HG02885 (cell line): ENCODE data around the gene INSM1.
"Not testable (repeated sequence)": the region's sequence is repeated elsewhere in the genome, so short reads cannot be mapped to it uniquely, and the experiment has no call there.

Experiments used
- ATAC-seq: cut with Tn5 transposase; IDR thresholded peaks from one replicate; pipeline ENCODE4 v1.9.1; 2021; ENCODE audit warnings: mild to moderate bottlenecking; ENCODE audit not compliant: unreplicated experiment, poor library complexity

INSM1 gene

GRCh38 chr20:20367575-20368417 is at the start of gene INSM1:
TSS of gene INSM1 (plus strand) at chr20:20368104. CDS start at chr20:20368268, 164 bp downstream.
- peak; percentile 5 for ATAC-seq

- no peak for ATAC-seq
Measured at GRCh38 chr20:20318365-20319161, 49.3 kb upstream of the INSM1 start.

GRCh38 chr20:20321134-20321533 is 46.8 kb upstream of the INSM1 start:
- ATAC-seq: no peak

GRCh38 chr20:20321917-20322316 is 46.0 kb upstream of the INSM1 start:
- ATAC-seq: no peak

- ATAC-seq: no peak
Measured at GRCh38 chr20:20322912-20323311, 45.0 kb upstream of the INSM1 start.

GRCh38 chr20:20327746-20328145 is 40.2 kb upstream of the INSM1 start:
- no peak for ATAC-seq

- no peak for ATAC-seq
Measured at GRCh38 chr20:20329564-20329963, 38.3 kb upstream of the INSM1 start.

- no peak for ATAC-seq
Measured at GRCh38 chr20:20331156-20331555, 36.7 kb upstream of the INSM1 start.

- no peak for ATAC-seq
Measured at GRCh38 chr20:20331817-20332216, 36.1 kb upstream of the INSM1 start.

- no peak for ATAC-seq
Measured at GRCh38 chr20:20333866-20334265, 34.0 kb upstream of the INSM1 start.

GRCh38 chr20:20334489-20334888 is 33.4 kb upstream of the INSM1 start:
- peak; percentile 97 for ATAC-seq

GRCh38 chr20:20338133-20338730 is 29.7 kb upstream of the INSM1 start:
- no peak for ATAC-seq

- no peak for ATAC-seq
Measured at GRCh38 chr20:20340443-20340842, 27.5 kb upstream of the INSM1 start.

- ATAC-seq: no peak
Measured at GRCh38 chr20:20341371-20341770, 26.5 kb upstream of the INSM1 start.

- no peak for ATAC-seq
Measured at GRCh38 chr20:20342066-20342465, 25.8 kb upstream of the INSM1 start.

- no peak for ATAC-seq
Measured at GRCh38 chr20:20343932-20344331, 24.0 kb upstream of the INSM1 start.

- no peak for ATAC-seq
Measured at GRCh38 chr20:20344476-20344875, 23.4 kb upstream of the INSM1 start.

- ATAC-seq: no peak
Measured at GRCh38 chr20:20353576-20353975, 14.3 kb upstream of the INSM1 start.

- not testable (repeated sequence) for ATAC-seq
Measured at GRCh38 chr20:20355503-20355902, 12.4 kb upstream of the INSM1 start.

- no peak for ATAC-seq
Measured at GRCh38 chr20:20358801-20359200, 9.1 kb upstream of the INSM1 start.

GRCh38 chr20:20359628-20360027 is 8.3 kb upstream of the INSM1 start:
- no peak for ATAC-seq
